Measurements from ENCODE around the gene YBX3.

GRCh38 chr12:10652192-10652591 is 70.9 kb downstream of the YBX3 start:
- TF ChIP-seq, protein P1, sequence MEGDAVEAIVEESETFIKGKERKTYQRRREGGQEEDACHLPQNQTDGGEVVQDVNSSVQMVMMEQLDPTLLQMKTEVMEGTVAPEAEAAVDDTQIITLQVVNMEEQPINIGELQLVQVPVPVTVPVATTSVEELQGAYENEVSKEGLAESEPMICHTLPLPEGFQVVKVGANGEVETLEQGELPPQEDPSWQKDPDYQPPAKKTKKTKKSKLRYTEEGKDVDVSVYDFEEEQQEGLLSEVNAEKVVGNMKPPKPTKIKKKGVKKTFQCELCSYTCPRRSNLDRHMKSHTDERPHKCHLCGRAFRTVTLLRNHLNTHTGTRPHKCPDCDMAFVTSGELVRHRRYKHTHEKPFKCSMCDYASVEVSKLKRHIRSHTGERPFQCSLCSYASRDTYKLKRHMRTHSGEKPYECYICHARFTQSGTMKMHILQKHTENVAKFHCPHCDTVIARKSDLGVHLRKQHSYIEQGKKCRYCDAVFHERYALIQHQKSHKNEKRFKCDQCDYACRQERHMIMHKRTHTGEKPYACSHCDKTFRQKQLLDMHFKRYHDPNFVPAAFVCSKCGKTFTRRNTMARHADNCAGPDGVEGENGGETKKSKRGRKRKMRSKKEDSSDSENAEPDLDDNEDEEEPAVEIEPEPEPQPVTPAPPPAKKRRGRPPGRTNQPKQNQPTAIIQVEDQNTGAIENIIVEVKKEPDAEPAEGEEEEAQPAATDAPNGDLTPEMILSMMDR (IDR thresholded peaks at IDR 0.05; ENCODE audit: low read depth, low read length) = no peak
- TF ChIP-seq EZH2phosphoT487 (IDR thresholded peaks at IDR 0.05; ENCODE audit: low read depth) = no peak

All from OCI-LY3 (cell line).